ENCODE data around the gene UGGT2. TPM values are rescaled to one million over a fixed set of nuclear protein-coding genes. Genes with fewer than 3 reads are reported as not detected.

UGGT2 gene
- polyA plus RNA-seq, 1 experiment: 30.5 TPM

GRCh38 chr13:95955255-95955654 lies 97.9 kb downstream of the UGGT2 start:
- no peak overlapping the region for H3K4me3 ChIP-seq (ENCODE audit: low read depth, low read length)
- no peak overlapping the region for H3K27ac ChIP-seq (ENCODE audit: low read depth, low read length)
- no peaks in the 10 kb centered on the region for H3K27me3 ChIP-seq (ENCODE audit: control insufficient read depth, insufficient read depth, low read length)
- DNase-seq (ENCODE audit: low read depth, low spot score): no peak
- CTCF ChIA-PET: no interaction called here
- no peak for TF ChIP-seq CTCF (IDR thresholded peaks at IDR 0.05; ENCODE audit: low read depth, low read length)
- POLR2A ChIA-PET: no interaction called here
- peaks cover 7% of the 10 kb centered on the region; the same call in 1 of the 2 replicates for H3K9me3 ChIP-seq (ENCODE audit: control insufficient read depth, insufficient read depth, low read length)

- POLR2A ChIA-PET: no interaction called here
- CTCF ChIA-PET: no interaction called here
- TF ChIP-seq CTCF (IDR thresholded peaks at IDR 0.05; ENCODE audit: low read depth, low read length): no peak
Measured at GRCh38 chr13:95954266-95954665, 98.9 kb downstream of the UGGT2 start.

GRCh38 chr13:95950103-95950502 lies 103.1 kb downstream of the UGGT2 start:
- no peak for DNase-seq (ENCODE audit: low read depth, low spot score)
- no peaks in the 10 kb centered on the region for H3K27me3 ChIP-seq (ENCODE audit: control insufficient read depth, insufficient read depth, low read length)
- no peaks in the 10 kb centered on the region for H3K9me3 ChIP-seq (ENCODE audit: control insufficient read depth, insufficient read depth, low read length)
- no peak overlapping the region for H3K4me3 ChIP-seq (ENCODE audit: low read depth, low read length)
- no peak overlapping the region for H3K27ac ChIP-seq (ENCODE audit: low read depth, low read length)
- TF ChIP-seq CTCF (IDR thresholded peaks at IDR 0.05; ENCODE audit: low read depth, low read length): no peak
- POLR2A ChIA-PET: no interaction called here
- CTCF ChIA-PET: interaction anchor here (0.6 kb wide), 2 partner anchors 32 to 549 kb away, joined by 4 to 7 read pairs; no protein-coding TSS in a partner anchor

More at GRCh38 chr13:95954266-95954665, 98.9 kb downstream of the UGGT2 start:
- no peaks in the 10 kb centered on the region for H3K27me3 ChIP-seq (ENCODE audit: control insufficient read depth, insufficient read depth, low read length)
- no peak for DNase-seq (ENCODE audit: low read depth, low spot score)
- H3K9me3 ChIP-seq (ENCODE audit: control insufficient read depth, insufficient read depth, low read length): peaks cover 4% of the 10 kb centered on the region; the same call in 1 of the 2 replicates
- H3K4me3 ChIP-seq (ENCODE audit: low read depth, low read length): no peak overlapping the region
- H3K27ac ChIP-seq (ENCODE audit: low read depth, low read length): no peak overlapping the region

GRCh38 chr13:95948656-95949055 lies 104.5 kb downstream of the UGGT2 start:
- Histone ChIP-seq H3K27ac (ENCODE audit: low read depth, low read length) (no peak overlapping the region), H3K27me3 (ENCODE audit: control insufficient read depth, insufficient read depth, low read length) (no peaks in the 10 kb centered on the region), H3K4me3 (ENCODE audit: low read depth, low read length) (no peak overlapping the region), H3K9me3 (ENCODE audit: control insufficient read depth, insufficient read depth, low read length) (no peaks in the 10 kb centered on the region)
- ChIA-PET POLR2A (no interaction called here), CTCF (no interaction called here)
- TF ChIP-seq CTCF (IDR thresholded peaks at IDR 0.05; ENCODE audit: low read depth, low read length): no peak
- no peak for DNase-seq (ENCODE audit: low read depth, low spot score)

- TF ChIP-seq CTCF (IDR thresholded peaks at IDR 0.05; ENCODE audit: low read depth, low read length): no peak
- H3K27ac ChIP-seq (ENCODE audit: low read depth, low read length): no peak overlapping the region
- no peak overlapping the region for H3K4me3 ChIP-seq (ENCODE audit: low read depth, low read length)
- ChIA-PET POLR2A (no interaction called here), CTCF (no interaction called here)
- no peak for DNase-seq (ENCODE audit: low read depth, low spot score)
- H3K9me3 ChIP-seq (ENCODE audit: control insufficient read depth, insufficient read depth, low read length): no peaks in the 10 kb centered on the region; the same call in 1 of the 2 replicates
- H3K27me3 ChIP-seq (ENCODE audit: control insufficient read depth, insufficient read depth, low read length): no peaks in the 10 kb centered on the region
Measured at GRCh38 chr13:95937714-95938320, 115.4 kb downstream of the UGGT2 start.

All from AG04450 (cell line).